AG09309 (cell line): Measurements from ENCODE around the gene MTMR12.

Source experiments
- DNase-seq: peaks from one replicate; pipeline ENCODE4 v3.0.0-alpha.2; 2010; ENCODE audit warnings: low read depth
- H3K4me3 ChIP-seq: 2 replicates; pipeline ENCODE4 v1.5.1; 2011; ENCODE audit warnings: mild to moderate bottlenecking, low read depth, low read length, moderate library complexity; ENCODE audit not compliant: control insufficient read depth
- CTCF ChIP-seq: IDR thresholded peaks from 2 replicates; pipeline ENCODE4 v1.5.1; 2011; ENCODE audit warnings: mild to moderate bottlenecking, low read depth, low read length, inconsistent platforms; ENCODE audit not compliant: insufficient read depth, control insufficient read depth; ENCODE audit errors: missing control alignments

MTMR12 gene

GRCh38 chr5:32201122-32201753 is 111.5 kb downstream of the MTMR12 start:
- TF ChIP-seq CTCF, result no peak
- H3K4me3 ChIP-seq, result no peak overlapping the region
- DNase-seq, result no peak

GRCh38 chr5:32197032-32197431 is 115.7 kb downstream of the MTMR12 start:
- no peak for DNase-seq
- TF ChIP-seq CTCF, result no peak
- H3K4me3 ChIP-seq, result no peak overlapping the region

GRCh38 chr5:32195265-32195664 is 117.5 kb downstream of the MTMR12 start:
- H3K4me3 ChIP-seq, result no peak overlapping the region
- no peak for TF ChIP-seq CTCF
- DNase-seq, result no peak

- no peak overlapping the region for H3K4me3 ChIP-seq
- DNase-seq, result peak; percentile 52
- TF ChIP-seq CTCF, result no peak
Measured at GRCh38 chr5:32193591-32193990, 119.1 kb downstream of the MTMR12 start.

- no peak for TF ChIP-seq CTCF
- no peak overlapping the region for H3K4me3 ChIP-seq
- peak; percentile 79 for DNase-seq
Measured at GRCh38 chr5:32190095-32190494, 122.6 kb downstream of the MTMR12 start.

GRCh38 chr5:32187675-32188074 is 125.1 kb downstream of the MTMR12 start:
- no peak for DNase-seq
- TF ChIP-seq CTCF, result no peak
- no peak overlapping the region for H3K4me3 ChIP-seq
